NT2/D1 (cell line): ENCODE results near the gene SPEN.

Experiments
- DNase-seq: peaks from one replicate; pipeline ENCODE4 v3.0.0-alpha.2; 2011; ENCODE audit warnings: low read depth, low spot score
- H3K27me3 ChIP-seq: 2 replicates; pipeline ENCODE4 v1.6.0; 2011; ENCODE audit warnings: mild to moderate bottlenecking; ENCODE audit not compliant: insufficient read length, insufficient read depth
- H3K36me3 ChIP-seq: 2 replicates; pipeline ENCODE4 v1.6.1; 2011; ENCODE audit warnings: mild to moderate bottlenecking, low read length, mixed read lengths; ENCODE audit not compliant: insufficient read depth, insufficient read length
- H3K4me1 ChIP-seq: 2 replicates; pipeline ENCODE4 v1.5.1; 2011; ENCODE audit not compliant: insufficient read depth, insufficient read length
- H3K4me3 ChIP-seq: 2 replicates; pipeline ENCODE4 v1.5.1; 2011; ENCODE audit warnings: low read depth; ENCODE audit not compliant: insufficient read length
- H3K9ac ChIP-seq: 2 replicates; pipeline ENCODE4 v1.6.0; 2011; ENCODE audit warnings: low read depth; ENCODE audit not compliant: insufficient read length
- H3K9me3 ChIP-seq: 2 replicates; pipeline ENCODE4 v1.5.1; 2011; ENCODE audit warnings: mild to moderate bottlenecking, low read length; ENCODE audit not compliant: insufficient read depth
- SUZ12 ChIP-seq: IDR thresholded peaks from 2 replicates; pipeline ENCODE4 v1.6.1; 2011; ENCODE audit not compliant: insufficient read length, insufficient read depth; ENCODE audit errors: extremely low read depth
- YY1 ChIP-seq: IDR thresholded peaks from 2 replicates; pipeline ENCODE4 v1.6.1; 2011; ENCODE audit not compliant: insufficient read length, insufficient read depth
- ZNF274 ChIP-seq: IDR thresholded peaks from 2 replicates; pipeline ENCODE4 v1.6.1; 2011; ENCODE audit warnings: mild to moderate bottlenecking, low read depth, low read length

Gene SPEN

GRCh38 chr1:15847100-15847892, at the start of gene SPEN:
SPEN (plus strand) TSS chr1:15847707; CDS start chr1:15848068, 361 bp downstream.
- Histone ChIP-seq H3K9me3 (no peaks in the 10 kb centered on the region), H3K36me3 (no peaks in the 10 kb centered on the region), H3K27me3 (no peaks in the 10 kb centered on the region), H3K9ac (peak within 1 kb of the TSS; percentile 90), H3K4me3 (peak within 1 kb of the TSS; percentile 82), H3K4me1 (no peaks in the 10 kb centered on the region)
- peak; percentile 87 for DNase-seq
- no peak for TF ChIP-seq YY1
- TF ChIP-seq SUZ12, result no peak
- no peak for TF ChIP-seq ZNF274

- TF ChIP-seq YY1 (no peak), ZNF274 (no peak), SUZ12 (no peak)
- H3K4me1 ChIP-seq, result peaks cover 8% of the 10 kb centered on the region
- no peak overlapping the region for H3K4me3 ChIP-seq
- no peaks in the 10 kb centered on the region for H3K9me3 ChIP-seq
- H3K27me3 ChIP-seq, result no peaks in the 10 kb centered on the region
- no peaks in the 10 kb centered on the region for H3K36me3 ChIP-seq
- H3K9ac ChIP-seq, result no peak overlapping the region
- peak; percentile 46 for DNase-seq
Measured at GRCh38 chr1:15799004-15799867, 48.3 kb upstream of the SPEN start.

- Histone ChIP-seq H3K27me3 (no peaks in the 10 kb centered on the region), H3K4me1 (peaks cover 8% of the 10 kb centered on the region), H3K9ac (no peak overlapping the region), H3K9me3 (no peaks in the 10 kb centered on the region), H3K36me3 (no peaks in the 10 kb centered on the region), H3K4me3 (no peak overlapping the region)
- TF ChIP-seq YY1 (no peak), ZNF274 (no peak), SUZ12 (no peak)
- DNase-seq, result peak; percentile 25
Measured at GRCh38 chr1:15799928-15800835, 47.3 kb upstream of the SPEN start.

GRCh38 chr1:15802234-15802965, 45.1 kb upstream of the SPEN start:
- Histone ChIP-seq H3K27me3 (no peaks in the 10 kb centered on the region), H3K36me3 (no peaks in the 10 kb centered on the region), H3K4me3 (no peak overlapping the region), H3K9ac (no peak overlapping the region), H3K4me1 (peaks cover 8% of the 10 kb centered on the region), H3K9me3 (no peaks in the 10 kb centered on the region)
- no peak for TF ChIP-seq YY1
- no peak for DNase-seq

- H3K27me3 ChIP-seq, result no peaks in the 10 kb centered on the region
- no peak overlapping the region for H3K4me3 ChIP-seq
- peaks cover 8% of the 10 kb centered on the region for H3K4me1 ChIP-seq
- H3K36me3 ChIP-seq, result no peaks in the 10 kb centered on the region
- no peak for DNase-seq
- H3K9me3 ChIP-seq, result no peaks in the 10 kb centered on the region
- TF ChIP-seq ZNF274, result no peak
- no peak for TF ChIP-seq SUZ12
- TF ChIP-seq YY1, result no peak
- H3K9ac ChIP-seq, result no peak overlapping the region
Measured at GRCh38 chr1:15803380-15803779, 44.1 kb upstream of the SPEN start.

GRCh38 chr1:15804060-15804459, 43.4 kb upstream of the SPEN start:
- H3K9ac ChIP-seq, result no peak overlapping the region
- H3K27me3 ChIP-seq, result no peaks in the 10 kb centered on the region
- no peak overlapping the region for H3K4me3 ChIP-seq
- H3K36me3 ChIP-seq, result no peaks in the 10 kb centered on the region
- no peak for TF ChIP-seq SUZ12
- no peak for TF ChIP-seq YY1
- H3K9me3 ChIP-seq, result no peaks in the 10 kb centered on the region
- no peak for DNase-seq
- peaks cover 8% of the 10 kb centered on the region for H3K4me1 ChIP-seq
